Uterus (tissue), 2 donors: ENCODE results near the gene RASSF10.

Experiments
- CTCF ChIP-seq, 4 experiments: fragments of 200-600 bp in 2 of 4; fragments of 450-650 bp in 2 of 4; sonication (generic) in 2 of 4; IDR thresholded peaks; one replicate each; pipeline ENCODE4 v1.5.1; 2016 to 2019; ENCODE audit warnings: antibody characterized with exemption in 4 of 4, mild to moderate bottlenecking in 2 of 4, moderate library complexity in 1 of 4
- POLR2A ChIP-seq, 2 donors: fragments of 450-650 bp; IDR thresholded peaks; one replicate each; pipeline ENCODE4 v1.6.1; 2016; ENCODE audit warnings: antibody characterized with exemption in 2 of 2, mild to moderate bottlenecking in 1 of 2, moderate library complexity in 1 of 2

- no peak for TF ChIP-seq CTCF (IDR thresholded peaks at IDR 0.05)
- no peak for TF ChIP-seq POLR2A (IDR thresholded peaks at IDR 0.05)
These were observed 1.8 kb downstream of the RASSF10 start for GRCh38 chr11:13010749-13011465.
